Measurements from ENCODE around the gene TUBD1. TPM values are rescaled to one million over a fixed set of nuclear protein-coding genes. Genes with fewer than 3 reads are reported as not detected.
"Not testable (repeated sequence)": the region's sequence is repeated elsewhere in the genome, so short reads cannot be mapped to it uniquely, and the experiment has no call there.

Gene TUBD1
- total RNA-seq, 1 experiment from 2014 or later, result 11.4 TPM

DNA sequence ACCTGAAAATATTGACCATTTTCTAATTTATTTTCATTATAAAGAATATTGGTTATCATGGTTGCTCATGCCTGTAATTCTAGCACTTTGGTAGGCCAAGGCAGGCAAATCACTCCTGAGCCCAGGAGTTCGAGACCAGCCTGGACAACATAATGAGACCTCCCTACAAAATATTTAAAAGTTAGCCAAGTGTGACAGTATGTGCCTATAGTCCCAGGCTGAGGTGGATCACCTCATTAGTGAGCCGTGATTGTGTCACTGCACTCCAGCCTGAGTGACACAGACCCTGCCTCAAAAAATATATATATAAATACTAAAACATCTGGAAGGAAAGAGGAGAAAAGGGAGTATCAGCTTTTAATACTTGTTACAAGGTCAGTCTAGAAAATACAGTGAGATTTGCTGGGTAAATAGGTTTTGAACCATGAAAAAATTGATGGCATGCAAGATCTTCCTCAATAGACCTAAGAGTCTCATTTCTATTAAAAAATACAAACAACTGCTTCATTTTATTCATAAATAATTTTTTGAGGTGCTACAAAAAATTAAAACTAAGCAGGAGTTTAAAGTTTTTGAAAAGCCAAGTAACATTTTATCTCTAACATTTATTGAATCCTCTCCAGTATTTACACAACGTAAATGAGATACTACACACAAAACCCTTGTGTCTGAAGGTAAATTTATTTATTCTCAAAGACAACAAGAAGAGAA, 47.7 kb downstream of the TUBD1 start:
- DNase-seq (ENCODE audit: low read depth), result peak; percentile 72

- DNase-seq (ENCODE audit: low read depth), result peak; percentile 98
Observed at GRCh38 chr17:59842901-59843652, 49.7 kb downstream of the TUBD1 start.

GRCh38 chr17:59841882-59842263, 50.9 kb downstream of the TUBD1 start:
- DNase-seq (ENCODE audit: low read depth), result not testable (repeated sequence)

- peak; percentile 66 for DNase-seq (ENCODE audit: low read depth)
Observed at GRCh38 chr17:59841091-59841881, 51.5 kb downstream of the TUBD1 start.

DNA sequence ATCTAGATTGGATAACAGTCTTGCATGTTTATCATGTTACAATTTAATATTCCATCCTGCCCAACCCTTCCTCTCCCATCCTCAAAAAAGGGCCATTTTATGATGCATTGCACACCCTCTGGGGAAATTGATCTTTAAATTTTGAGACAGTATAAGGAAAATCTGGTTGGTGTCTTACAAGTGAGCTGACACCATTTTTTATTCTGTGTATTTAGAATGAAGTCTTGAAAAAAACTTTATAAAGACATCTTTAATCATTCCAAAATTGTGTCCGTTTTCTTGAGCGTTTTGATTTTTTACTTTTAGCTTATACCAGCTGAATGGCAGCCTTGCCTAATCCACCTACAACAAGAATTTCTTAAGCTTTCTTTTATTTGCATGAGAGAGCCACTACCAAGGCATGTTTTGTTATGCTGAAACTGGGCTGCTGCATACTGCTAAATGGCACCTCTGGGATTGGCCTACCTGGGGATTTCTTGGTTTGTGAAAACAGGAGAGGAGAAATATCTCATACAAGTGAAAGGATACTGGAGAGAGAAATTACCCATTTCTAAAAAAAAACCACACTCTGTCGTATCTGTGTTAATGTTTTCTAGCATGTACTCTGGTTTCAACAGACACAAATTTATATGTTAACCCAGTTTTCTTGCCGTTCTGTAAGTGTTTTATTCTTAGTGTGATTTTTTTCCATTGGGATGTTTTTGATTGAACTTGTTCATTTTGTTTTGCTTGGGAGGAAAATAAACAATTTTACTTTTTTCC, 52.2 kb downstream of the TUBD1 start:
- peak; percentile 54 for DNase-seq (ENCODE audit: low read depth)

DNA sequence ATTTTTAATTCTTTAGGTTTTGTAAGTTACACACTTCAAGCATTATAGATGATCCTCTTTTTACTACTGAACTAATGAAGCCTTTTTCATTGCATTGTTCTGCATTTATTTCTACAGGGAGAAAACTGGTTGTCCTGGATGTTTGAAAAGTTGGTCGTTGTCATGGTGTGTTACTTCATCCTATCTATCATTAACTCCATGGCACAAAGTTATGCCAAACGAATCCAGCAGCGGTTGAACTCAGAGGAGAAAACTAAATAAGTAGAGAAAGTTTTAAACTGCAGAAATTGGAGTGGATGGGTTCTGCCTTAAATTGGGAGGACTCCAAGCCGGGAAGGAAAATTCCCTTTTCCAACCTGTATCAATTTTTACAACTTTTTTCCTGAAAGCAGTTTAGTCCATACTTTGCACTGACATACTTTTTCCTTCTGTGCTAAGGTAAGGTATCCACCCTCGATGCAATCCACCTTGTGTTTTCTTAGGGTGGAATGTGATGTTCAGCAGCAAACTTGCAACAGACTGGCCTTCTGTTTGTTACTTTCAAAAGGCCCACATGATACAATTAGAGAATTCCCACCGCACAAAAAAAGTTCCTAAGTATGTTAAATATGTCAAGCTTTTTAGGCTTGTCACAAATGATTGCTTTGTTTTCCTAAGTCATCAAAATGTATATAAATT, 53.0 kb downstream of the TUBD1 start:
- DNase-seq (ENCODE audit: low read depth), result peak; percentile 46

DNA sequence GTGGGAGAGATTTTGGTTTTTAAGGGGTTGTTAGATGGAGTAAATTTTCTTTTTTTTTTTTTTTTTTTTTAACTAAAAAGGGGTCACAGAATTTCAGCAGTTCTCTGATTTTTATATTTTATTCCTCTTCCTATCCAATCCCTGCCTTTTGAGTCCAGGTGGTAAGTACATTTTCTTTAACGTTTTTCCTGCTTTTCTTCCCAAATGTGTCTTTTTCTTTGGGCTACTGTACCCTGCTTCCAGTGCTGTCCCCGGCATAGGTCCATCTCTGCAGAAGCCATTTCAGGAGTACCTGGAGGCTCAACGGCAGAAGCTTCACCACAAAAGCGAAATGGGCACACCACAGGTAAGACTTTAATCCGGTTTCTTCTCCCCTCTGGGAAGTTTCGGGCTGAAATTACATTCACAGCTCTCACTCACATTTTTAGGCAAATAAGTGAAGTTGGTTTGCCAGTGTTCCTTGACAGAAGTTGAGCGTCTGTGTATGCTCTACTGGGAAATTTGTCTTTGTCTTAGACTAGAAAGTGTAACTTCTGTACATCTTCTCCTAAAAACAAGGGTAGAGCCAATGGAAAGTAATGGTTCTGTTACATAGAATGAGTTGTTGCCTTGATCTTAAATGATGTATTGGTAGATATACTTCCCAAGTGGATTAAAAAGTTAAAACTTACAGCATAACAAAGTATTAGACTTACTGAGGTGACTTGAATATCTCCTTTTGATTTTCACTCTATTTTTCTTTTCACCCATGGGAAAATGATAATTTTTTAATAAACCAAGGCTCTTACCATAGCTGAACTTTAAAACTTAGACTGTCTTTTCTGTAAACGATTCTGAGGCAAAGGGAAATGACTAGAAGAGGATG, 54.5 kb downstream of the TUBD1 start:
- DNase-seq (ENCODE audit: low read depth), result no peak

DNA sequence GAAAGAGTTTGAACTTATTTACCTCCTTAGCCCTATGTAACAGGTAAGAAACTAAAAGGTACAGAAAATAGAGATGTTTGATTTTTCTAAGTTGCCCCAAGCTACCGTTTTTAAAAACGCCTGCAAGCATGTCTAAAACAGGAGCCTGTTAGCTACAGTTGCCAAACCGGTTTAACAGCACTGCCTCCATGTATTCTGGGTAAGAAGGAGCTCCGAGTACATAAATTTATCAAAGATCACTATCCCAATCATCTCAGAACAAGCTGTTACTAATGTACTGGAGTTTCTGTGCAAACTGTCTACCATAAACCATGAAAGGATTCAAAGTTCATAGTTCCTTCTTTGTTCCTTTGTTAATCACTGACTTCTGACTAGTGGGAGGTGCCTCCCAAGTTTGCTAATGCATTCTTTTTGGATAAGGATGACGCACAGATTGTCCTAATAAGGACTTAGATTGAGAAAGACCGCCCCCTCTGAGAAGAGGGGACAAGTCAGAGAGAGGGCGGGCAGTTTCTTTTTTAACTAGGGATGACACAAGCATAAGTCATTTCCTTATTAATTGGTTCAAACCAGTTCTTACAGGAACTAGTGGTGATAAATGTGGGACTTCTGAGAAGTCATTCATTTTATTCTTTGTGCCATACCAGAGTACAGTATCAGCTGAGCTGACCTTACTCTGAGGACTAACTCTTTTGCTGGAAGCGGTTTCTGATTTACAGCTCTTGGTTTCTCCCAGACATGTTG, 55.3 kb downstream of the TUBD1 start:
- peak; percentile 100 for DNase-seq (ENCODE audit: low read depth)

- DNase-seq (ENCODE audit: low read depth), result peak; percentile 82
Observed at GRCh38 chr17:59832883-59833379, 59.8 kb downstream of the TUBD1 start.

DNA sequence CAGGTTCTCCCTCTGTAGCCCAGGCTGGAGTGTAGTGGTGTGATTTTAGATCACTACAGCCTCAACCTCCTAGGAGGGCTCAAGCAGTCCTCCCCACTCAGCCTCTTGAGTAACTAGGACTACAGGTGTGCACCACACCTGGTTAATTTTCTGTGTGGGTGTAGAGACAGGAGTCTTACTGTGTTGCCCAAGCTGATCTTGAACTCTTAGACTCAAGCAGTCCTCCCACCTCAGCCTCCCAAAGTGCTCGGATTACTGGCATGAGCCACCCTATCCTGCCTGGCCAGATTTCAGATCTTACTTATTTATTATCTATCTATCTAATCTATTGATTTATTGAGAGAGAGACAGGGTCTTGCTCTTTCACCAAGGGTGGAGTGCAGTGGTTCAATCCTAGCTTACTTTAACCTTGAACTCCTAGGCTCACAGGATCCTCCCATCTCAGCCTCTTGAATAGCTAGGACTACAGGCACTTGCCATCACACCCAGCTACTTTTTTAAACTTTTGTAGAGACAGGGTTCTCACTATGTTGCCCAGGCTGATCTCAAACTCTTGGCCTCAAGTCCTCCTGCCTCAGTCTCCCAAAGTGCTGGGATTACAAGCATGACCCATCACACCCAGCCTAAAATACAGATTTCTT, 61.8 kb downstream of the TUBD1 start:
- peak; percentile 52 for DNase-seq (ENCODE audit: low read depth)

DNA sequence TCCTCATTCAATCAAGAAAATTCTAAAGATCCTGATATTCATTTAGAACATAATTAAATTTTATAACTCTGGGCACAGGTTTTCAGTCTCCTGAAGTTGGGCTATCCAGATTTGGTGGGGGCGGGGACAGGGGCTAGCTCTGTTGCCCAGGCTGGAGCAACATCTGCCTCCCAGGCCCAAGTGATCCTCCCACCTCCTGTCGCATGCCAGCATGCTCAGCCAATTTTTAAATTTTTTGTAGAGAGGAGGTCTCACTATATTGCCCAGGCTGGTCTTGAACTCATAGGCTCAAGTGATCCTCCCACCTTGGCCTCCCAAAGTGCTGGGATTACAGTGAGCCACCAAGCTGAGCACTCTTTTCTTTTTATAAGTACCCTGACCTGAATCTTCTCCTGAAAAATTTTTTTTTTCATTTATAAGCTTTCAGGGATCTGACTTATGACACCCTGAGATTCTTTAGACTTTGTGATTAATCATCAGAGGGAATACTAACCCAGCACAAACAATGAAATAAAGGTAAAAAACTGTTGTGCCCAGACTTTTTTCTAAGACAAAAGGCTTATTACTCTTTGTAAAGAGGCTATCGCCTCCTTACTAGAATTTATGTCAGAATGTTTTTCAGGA, 62.6 kb downstream of the TUBD1 start:
- peak; percentile 86 for DNase-seq (ENCODE audit: low read depth)

DNA sequence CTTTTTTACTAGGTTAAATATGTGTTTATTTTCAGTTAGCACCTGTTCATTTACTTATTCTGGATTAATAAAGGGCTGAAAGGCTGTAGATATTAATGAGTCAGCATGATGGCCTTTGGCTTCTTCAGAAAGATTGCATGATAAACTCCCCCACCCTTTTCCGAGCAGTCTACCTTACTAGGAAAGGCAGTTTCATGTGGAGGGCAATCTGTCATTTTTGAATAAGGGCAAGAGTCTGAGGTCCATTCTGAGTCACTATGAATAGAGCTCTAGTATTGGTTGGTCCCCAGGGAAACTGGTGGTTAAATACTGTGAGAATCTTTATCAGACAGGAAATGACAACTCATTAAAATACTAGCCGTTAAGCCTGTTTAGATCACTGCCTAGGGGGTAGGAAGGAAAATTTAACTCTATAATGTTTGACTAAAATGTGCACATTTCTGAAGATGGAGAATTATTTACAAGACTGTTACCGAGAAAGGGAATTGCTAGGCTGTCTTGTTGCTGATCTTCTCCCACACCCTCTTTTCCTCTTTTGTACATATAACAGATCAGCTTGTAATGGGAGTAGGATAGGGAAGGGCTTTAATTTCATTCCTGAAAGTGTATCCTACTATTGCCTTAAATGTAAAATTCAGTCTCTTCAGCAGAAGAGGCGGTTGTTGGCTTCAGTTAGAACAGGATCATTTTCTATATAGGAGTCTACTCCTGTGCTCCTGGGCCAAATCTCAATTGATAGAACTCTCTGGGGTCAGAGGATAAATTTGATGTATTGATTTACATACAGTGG, 63.3 kb downstream of the TUBD1 start:
- peak; percentile 100 for DNase-seq (ENCODE audit: low read depth)

DNA sequence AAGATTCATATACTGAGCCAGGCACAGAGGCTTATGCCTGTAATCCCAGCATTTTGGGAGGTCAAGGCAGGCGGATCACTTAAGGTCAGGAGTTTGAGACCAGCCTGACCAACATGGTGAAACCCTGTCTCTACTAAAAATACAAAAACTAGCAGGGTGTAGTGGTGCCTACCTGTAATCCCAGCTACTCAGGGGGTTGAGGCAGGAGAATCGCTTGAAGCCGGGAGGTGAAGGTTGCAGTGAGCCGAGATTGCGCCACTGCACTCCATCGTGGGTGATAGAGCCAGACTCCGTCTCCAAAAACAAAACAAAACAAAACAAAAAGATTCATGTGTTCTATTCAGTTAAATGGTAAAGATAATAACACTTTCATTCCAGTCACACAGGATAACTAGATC, 63.9 kb downstream of the TUBD1 start:
- not testable (repeated sequence) for DNase-seq (ENCODE audit: low read depth)

GRCh38 chr17:59828478-59828760, 64.3 kb downstream of the TUBD1 start:
- DNase-seq (ENCODE audit: low read depth), result no peak

DNA sequence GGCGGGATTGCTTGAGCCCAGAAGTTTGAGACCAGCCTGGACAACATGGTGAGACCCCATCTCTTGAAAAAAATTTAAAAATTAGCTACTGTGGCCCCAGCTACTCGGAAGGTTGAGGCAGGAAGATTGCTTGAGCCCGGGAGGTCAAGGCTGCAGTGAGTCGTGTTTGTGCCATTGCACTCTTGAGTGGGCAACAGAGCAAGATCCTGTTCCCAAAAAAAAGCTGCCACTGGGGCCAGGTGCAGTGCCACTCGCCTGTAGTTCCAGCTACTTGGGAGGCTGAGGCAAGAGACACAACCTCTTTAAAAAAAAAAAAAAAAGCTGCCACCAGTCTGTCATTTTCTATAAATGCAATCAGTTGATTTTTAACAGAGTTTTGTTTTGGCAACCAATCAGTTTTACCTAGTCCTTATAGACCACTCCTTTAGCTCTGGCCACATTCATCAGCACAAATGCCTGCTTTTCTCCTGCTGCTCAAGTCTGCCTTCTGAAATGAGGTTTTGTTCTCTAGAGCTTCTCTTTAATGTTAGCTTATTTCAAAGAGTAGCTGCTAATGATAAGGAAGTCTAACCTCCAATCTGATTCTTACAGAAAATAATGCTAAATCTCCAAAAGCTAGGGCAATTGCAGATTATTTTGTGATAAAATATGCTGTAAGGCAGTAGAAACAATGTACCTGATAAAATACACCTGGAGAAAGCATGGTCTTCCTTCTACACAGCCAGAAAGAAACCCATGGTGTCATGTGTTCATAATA, 64.8 kb downstream of the TUBD1 start:
- DNase-seq (ENCODE audit: low read depth), result peak; percentile 68

- DNase-seq (ENCODE audit: low read depth), result no peak
Observed at GRCh38 chr17:59826706-59827453, 65.9 kb downstream of the TUBD1 start.

Measured in M059J (cell line).